Activated T-cell treated with anti-CD3 and anti-CD28 coated beads for 24 hours (primary cell): ENCODE measurements around the gene SEM1.
"Not testable (repeated sequence)": the region's sequence is repeated elsewhere in the genome, so short reads cannot be mapped to it uniquely, and the experiment has no call there.

ENCODE experiments used
- DNase-seq: peaks from one replicate; pipeline ENCODE4 v3.0.0-alpha.2; 2020; ENCODE audit warnings: low read depth

SEM1 gene

DNA sequence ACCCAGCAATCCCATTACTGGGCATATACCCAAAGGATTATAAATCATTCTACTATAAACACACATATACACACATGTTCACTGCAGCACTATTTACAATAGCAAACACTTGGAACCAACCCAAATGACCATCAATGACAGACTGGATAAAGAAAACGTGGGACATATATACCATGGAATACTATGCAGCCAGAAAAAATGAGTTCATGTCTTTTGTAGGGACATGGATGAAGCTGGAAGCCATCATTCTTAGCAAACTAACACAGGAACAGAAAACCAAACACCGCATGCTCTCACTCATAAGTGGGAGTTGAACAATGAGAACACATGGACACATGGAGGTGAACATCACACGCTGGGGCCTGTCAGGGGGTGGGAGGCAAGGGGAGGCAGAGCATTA, 47.5 kb downstream of the SEM1 start:
- not testable (repeated sequence) for DNase-seq

DNA sequence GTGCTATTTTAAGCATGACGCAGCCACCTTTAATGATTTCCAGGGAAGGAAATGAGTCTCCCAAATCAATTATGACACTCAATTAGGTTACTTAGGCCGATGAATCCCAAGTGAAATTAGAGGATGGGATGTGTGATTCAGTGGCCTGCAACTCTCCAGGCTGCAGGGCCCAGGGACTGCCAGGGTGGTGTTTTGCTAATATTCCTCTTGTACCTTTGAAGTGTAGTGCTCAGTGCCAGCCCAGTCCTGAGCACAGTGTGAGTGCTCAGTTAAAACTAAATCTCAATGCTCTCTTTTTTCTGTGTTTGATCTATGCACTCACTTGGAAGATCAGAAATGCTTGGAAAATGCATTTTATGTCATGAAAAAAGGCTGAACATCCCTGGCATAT, 51.6 kb downstream of the SEM1 start:
- DNase-seq, result no peak

DNA sequence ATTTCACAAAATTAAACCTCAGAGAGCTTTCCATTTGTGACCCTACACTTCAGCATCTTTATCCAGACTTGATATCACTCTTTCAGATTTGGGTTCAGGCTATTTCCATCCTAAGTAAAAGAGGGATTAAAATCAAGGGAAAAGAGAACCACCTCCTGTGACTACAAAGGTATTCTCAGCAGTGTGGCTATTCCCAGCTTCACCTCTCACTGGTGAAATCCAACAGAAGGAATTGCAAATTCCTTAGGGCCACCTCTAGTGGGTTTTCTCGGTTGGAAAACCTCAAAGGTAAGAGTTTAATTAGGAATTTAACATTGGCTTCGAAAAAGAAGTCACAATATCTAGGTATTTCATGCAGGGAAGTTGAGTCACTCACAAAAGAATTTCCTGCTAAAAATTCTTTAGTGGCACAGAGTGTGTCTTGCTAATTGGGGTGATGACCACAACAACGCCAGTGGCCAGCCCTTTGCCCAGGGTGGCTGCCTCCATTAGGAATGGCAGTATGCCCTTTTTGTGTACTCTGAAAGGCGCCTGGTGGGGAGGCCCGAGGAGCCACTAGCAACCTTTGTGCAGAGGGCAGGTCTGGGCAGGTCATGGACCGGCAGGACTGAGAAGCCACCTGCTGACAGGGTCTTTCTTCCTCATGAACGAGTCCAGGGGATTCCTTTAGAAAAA, 52.2 kb downstream of the SEM1 start:
- DNase-seq, result no peak

DNA sequence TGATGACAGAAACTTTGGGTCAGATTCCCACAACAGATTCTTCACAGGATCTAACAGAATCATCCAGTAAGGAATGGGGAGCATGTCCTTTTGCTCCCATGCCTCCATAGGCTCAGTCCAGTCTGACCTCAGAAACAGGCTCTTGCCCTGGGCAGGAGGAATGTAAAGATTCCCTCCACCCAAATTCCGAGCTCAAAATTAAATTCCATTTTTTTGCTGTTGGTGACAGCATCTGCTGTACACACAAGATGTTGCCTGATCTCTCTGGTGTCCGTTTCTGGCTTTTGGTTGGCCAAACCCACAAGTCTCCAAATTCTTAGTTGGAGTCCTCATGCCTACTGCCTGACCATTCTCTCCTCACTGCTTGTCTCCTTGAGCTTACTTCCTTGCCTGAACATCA, 53.7 kb downstream of the SEM1 start:
- DNase-seq, result no peak

DNA sequence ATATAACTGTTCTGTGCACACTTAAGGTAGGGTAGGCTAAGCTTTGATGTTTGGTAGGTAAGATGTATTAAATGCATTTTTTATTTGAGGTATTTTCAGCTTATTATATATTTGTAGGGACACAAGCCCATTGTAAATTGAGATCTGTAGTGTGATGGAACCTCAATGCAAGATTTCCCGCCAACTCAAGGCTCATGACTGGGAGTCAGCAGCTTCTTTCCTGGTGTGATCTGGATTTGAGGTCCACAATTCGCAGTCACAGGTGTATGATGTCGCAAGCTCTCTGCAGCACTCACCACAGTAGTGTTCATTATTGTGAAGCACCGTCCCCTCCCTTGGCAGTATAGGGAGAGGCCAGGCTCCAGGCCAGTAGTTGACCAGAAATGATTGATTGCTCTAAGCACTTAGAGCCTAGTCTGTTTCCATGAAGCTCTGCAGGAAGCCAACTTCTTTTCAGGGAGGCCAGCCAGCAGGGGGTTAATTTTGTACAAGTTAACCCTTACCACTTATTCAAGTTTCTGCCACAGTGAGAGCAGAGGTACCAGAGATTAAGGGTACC, 54.9 kb downstream of the SEM1 start:
- no peak for DNase-seq

DNA sequence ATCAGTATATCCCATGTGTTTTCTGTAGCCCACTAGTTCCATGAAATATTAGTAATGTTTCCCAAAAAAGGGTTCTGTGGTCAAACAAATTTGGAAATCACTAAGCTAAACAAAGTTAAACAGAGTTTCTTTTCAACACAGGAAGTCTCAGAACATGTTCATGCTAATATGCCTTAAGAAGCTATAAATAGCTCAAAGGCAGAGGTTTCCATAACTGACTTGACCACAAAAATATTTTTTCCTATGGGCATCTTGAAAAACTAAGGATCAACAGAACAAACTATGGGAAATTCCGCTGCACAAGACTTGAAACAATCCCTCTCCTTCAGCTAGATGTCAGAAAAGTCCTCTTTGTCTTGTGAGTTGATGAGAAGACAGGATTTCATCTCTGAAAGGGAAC, 59.7 kb downstream of the SEM1 start:
- no peak for DNase-seq

DNA sequence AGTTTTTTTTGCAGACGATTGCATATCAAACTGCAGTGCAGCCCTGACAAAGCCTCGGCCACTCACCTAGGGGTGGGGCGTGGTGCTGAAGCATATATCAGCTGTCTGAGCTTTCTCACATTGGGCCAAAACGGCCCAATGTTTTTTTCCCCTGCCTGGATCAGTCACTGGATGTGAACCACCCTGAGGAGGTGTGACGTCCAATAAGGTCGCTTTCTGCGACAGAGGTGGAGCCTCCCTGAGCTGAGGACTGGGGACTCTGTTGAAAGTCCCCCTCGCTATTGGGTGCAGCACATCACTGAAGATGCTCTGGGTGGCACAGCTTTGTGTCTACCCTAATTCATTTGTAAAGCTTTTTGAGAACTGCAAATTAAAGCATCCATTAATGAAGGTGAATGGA, 60.9 kb downstream of the SEM1 start:
- no peak for DNase-seq

DNA sequence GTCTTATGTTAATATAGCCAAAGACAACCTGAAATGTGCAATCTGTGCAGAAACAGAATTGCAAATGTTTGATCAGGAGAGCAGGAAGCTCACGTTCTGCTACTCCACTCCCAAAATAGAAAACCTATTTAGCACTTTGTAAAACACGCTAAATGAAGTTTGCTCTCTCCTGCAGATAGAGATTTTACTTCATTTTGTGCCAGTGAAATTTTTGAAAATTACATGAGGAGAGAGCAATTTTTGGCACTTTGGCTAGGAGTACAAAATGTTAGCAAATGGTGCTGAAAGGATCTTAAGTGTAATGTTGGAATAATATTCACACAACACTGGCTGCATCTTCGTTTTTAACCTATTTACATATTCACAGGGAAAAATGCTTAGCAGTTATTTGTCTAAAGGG, 61.9 kb downstream of the SEM1 start:
- no peak for DNase-seq

DNA sequence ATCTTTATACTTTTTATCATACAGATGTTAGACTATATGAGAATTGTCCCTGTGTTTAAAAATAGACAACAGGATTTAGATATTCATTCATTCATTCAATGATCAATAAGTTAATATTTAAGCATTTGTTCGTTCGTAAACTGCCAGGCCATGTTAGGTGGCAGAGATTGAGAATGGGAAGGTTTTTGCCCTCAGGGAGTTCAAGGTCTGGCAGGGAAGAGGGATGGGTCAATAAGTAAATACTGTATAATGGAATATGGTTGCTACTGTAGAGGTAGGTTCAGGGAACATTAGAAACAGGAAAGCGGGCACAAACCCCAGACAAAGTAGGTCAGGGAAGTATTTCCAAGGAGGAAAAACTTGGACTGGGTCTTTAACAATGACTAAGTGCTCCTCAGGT, 64.6 kb downstream of the SEM1 start:
- DNase-seq, result no peak

DNA sequence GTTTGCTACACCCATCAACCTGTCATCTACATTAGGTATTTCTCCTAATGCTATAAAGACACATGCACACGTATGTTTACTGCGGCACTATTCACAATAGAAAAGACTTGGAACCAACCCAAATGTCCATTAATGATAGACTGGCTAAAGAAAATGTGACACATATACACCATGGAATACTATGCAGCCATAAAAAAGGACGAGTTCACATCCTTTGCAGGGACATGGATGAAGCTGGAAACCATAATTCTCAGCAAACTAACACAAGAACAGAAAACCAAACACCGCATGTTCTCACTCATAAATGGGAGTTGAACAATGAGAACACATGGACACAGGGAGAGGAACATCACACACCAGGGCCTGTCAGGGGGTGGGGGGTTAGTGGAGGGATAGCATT, 66.2 kb downstream of the SEM1 start:
- not testable (repeated sequence) for DNase-seq

DNA sequence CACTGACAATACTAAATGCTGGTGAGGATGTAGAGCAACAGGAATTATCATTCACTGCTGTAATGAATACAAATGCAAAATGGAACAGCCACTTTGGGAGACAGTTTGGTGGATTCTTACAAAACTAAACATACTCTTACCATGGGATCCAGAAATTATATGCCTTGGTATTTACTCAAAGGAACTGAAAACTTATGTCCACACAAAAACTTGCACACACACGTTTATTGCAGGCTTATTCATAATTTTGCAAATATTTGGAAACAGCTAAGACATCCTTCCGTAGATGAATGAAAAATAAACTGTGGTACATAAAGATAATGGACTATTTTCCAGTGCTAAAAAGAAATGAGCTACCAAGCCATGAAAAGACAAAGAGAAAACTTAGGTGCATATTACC, 69.6 kb downstream of the SEM1 start:
- DNase-seq, result no peak
